ENCODE data around the gene CRTAC1. TPM values are rescaled to one million over a fixed set of nuclear protein-coding genes. Genes with fewer than 3 reads are reported as not detected.

CRTAC1 gene
- total RNA-seq, 1 donor from 2014 or later, result 0.66 TPM

- no peak overlapping the region for H3K27ac Mint-ChIP-seq (ENCODE audit: unreplicated experiment)
- no peak overlapping the region for H3K4me3 Mint-ChIP-seq (ENCODE audit: unreplicated experiment)
- H3K9me3 Mint-ChIP-seq (ENCODE audit: unreplicated experiment), result no peaks in the 10 kb centered on the region
- H3K4me1 ChIP-seq (ENCODE audit: insufficient read depth, low read length), result peaks cover 19% of the 10 kb centered on the region
- no peak overlapping the region for H3K4me2 ChIP-seq (ENCODE audit: low read length)
- no peaks in the 10 kb centered on the region for H3K36me3 Mint-ChIP-seq (ENCODE audit: low read depth, unreplicated experiment)
- no peak overlapping the region for H2AFZ ChIP-seq (ENCODE audit: low read depth, low read length)
- H3K4me1 Mint-ChIP-seq (ENCODE audit: low read depth, unreplicated experiment), result peaks cover 18% of the 10 kb centered on the region
- FAIRE-seq (no peak), DNase-seq (ENCODE audit: low read depth) (no peak)
- no peak overlapping the region for H3K4me3 ChIP-seq (ENCODE audit: insufficient read depth, low read depth, low read length)
- H3K9me3 ChIP-seq (ENCODE audit: insufficient read depth, low read depth, low read length), result no peaks in the 10 kb centered on the region
- TF ChIP-seq EZH2 (IDR thresholded peaks at IDR 0.05; ENCODE audit: insufficient read depth, low read length) (no peak), CTCF (IDR thresholded peaks at IDR 0.05; ENCODE audit: insufficient read depth, low read depth, low read length) (no peak)
- H3K27ac ChIP-seq (ENCODE audit: low read depth, low read length), result no peak overlapping the region
- no peaks in the 10 kb centered on the region for H3K36me3 ChIP-seq (ENCODE audit: insufficient read depth, low read length)
- H3K9ac ChIP-seq (ENCODE audit: low read length), result no peak overlapping the region
- no peaks in the 10 kb centered on the region for H3K79me2 ChIP-seq (ENCODE audit: insufficient read depth, low read length)
- peaks cover 8% of the 10 kb centered on the region for H3K27me3 Mint-ChIP-seq (ENCODE audit: low read depth, unreplicated experiment)
- H4K20me1 ChIP-seq (ENCODE audit: insufficient read depth, low read length), result no peaks in the 10 kb centered on the region
- H3K27me3 ChIP-seq (ENCODE audit: insufficient read depth, low read length), result peaks cover 4% of the 10 kb centered on the region
These were observed 143.0 kb downstream of the CRTAC1 start for GRCh38 chr10:97887399-97887798.

GRCh38 chr10:97886286-97886685 is 144.1 kb downstream of the CRTAC1 start:
- no peak overlapping the region for H2AFZ ChIP-seq (ENCODE audit: low read depth, low read length)
- no peak overlapping the region for H3K27ac Mint-ChIP-seq (ENCODE audit: unreplicated experiment)
- DNase-seq (ENCODE audit: low read depth), result no peak
- TF ChIP-seq CTCF (IDR thresholded peaks at IDR 0.05; ENCODE audit: insufficient read depth, low read depth, low read length) (no peak), EZH2 (IDR thresholded peaks at IDR 0.05; ENCODE audit: insufficient read depth, low read length) (no peak)
- no peaks in the 10 kb centered on the region for H4K20me1 ChIP-seq (ENCODE audit: insufficient read depth, low read length)
- H3K4me3 Mint-ChIP-seq (ENCODE audit: unreplicated experiment), result no peak overlapping the region
- FAIRE-seq, result no peak
- H3K36me3 ChIP-seq (ENCODE audit: insufficient read depth, low read length), result no peaks in the 10 kb centered on the region
- H3K9me3 ChIP-seq (ENCODE audit: insufficient read depth, low read depth, low read length), result no peaks in the 10 kb centered on the region
- no peaks in the 10 kb centered on the region for H3K79me2 ChIP-seq (ENCODE audit: insufficient read depth, low read length)
- peaks cover 24% of the 10 kb centered on the region for H3K4me1 ChIP-seq (ENCODE audit: insufficient read depth, low read length)
- H3K4me3 ChIP-seq (ENCODE audit: insufficient read depth, low read depth, low read length), result no peak overlapping the region
- H3K27me3 ChIP-seq (ENCODE audit: insufficient read depth, low read length), result no peaks in the 10 kb centered on the region
- H3K4me1 Mint-ChIP-seq (ENCODE audit: low read depth, unreplicated experiment), result peaks cover 21% of the 10 kb centered on the region
- no peak overlapping the region for H3K27ac ChIP-seq (ENCODE audit: low read depth, low read length)
- H3K27me3 Mint-ChIP-seq (ENCODE audit: low read depth, unreplicated experiment), result peaks cover 19% of the 10 kb centered on the region
- H3K36me3 Mint-ChIP-seq (ENCODE audit: low read depth, unreplicated experiment), result no peaks in the 10 kb centered on the region
- H3K9me3 Mint-ChIP-seq (ENCODE audit: unreplicated experiment), result no peaks in the 10 kb centered on the region
- no peak overlapping the region for H3K4me2 ChIP-seq (ENCODE audit: low read length)
- no peak overlapping the region for H3K9ac ChIP-seq (ENCODE audit: low read length)

- H4K20me1 ChIP-seq (ENCODE audit: insufficient read depth, low read length), result no peaks in the 10 kb centered on the region
- peak overlapping the region; percentile 43 for H3K4me2 ChIP-seq (ENCODE audit: low read length)
- H3K36me3 Mint-ChIP-seq (ENCODE audit: low read depth, unreplicated experiment), result no peaks in the 10 kb centered on the region
- peaks cover 31% of the 10 kb centered on the region for H3K27me3 Mint-ChIP-seq (ENCODE audit: low read depth, unreplicated experiment)
- H2AFZ ChIP-seq (ENCODE audit: low read depth, low read length), result no peak overlapping the region
- peak overlapping the region; percentile 40 for H3K27ac ChIP-seq (ENCODE audit: low read depth, low read length)
- H3K9ac ChIP-seq (ENCODE audit: low read length), result peak overlapping the region; percentile 17
- peaks cover 4% of the 10 kb centered on the region for H3K4me1 Mint-ChIP-seq (ENCODE audit: low read depth, unreplicated experiment)
- no peak overlapping the region for H3K27ac Mint-ChIP-seq (ENCODE audit: unreplicated experiment)
- H3K9me3 ChIP-seq (ENCODE audit: insufficient read depth, low read depth, low read length), result no peaks in the 10 kb centered on the region
- H3K36me3 ChIP-seq (ENCODE audit: insufficient read depth, low read length), result no peaks in the 10 kb centered on the region
- H3K79me2 ChIP-seq (ENCODE audit: insufficient read depth, low read length), result no peaks in the 10 kb centered on the region
- DNase-seq (ENCODE audit: low read depth), result no peak
- H3K4me3 ChIP-seq (ENCODE audit: insufficient read depth, low read depth, low read length), result no peak overlapping the region
- no peak for FAIRE-seq
- no peak for TF ChIP-seq CTCF (IDR thresholded peaks at IDR 0.05; ENCODE audit: insufficient read depth, low read depth, low read length)
- no peak for TF ChIP-seq EZH2 (IDR thresholded peaks at IDR 0.05; ENCODE audit: insufficient read depth, low read length)
- H3K27me3 ChIP-seq (ENCODE audit: insufficient read depth, low read length), result no peaks in the 10 kb centered on the region
- peaks cover 10% of the 10 kb centered on the region for H3K4me1 ChIP-seq (ENCODE audit: insufficient read depth, low read length)
- H3K9me3 Mint-ChIP-seq (ENCODE audit: unreplicated experiment), result peaks cover 2% of the 10 kb centered on the region
- no peak overlapping the region for H3K4me3 Mint-ChIP-seq (ENCODE audit: unreplicated experiment)
These were observed 147.3 kb downstream of the CRTAC1 start for GRCh38 chr10:97883092-97883485.

Measured in astrocyte (in vitro differentiated cells and primary cell).